Fibroblast of the conjunctiva (primary cell): ENCODE results near the gene SAMD15.
"Not testable (repeated sequence)": the region's sequence is repeated elsewhere in the genome, so short reads cannot be mapped to it uniquely, and the experiment has no call there.

ENCODE experiments used
- DNase-seq: peaks from one replicate; pipeline ENCODE4 v3.0.0-alpha.2; 2010; ENCODE audit warnings: low read depth

SAMD15 gene

GRCh38 chr14:77375973-77376770 lies 1.0 kb upstream of the SAMD15 start:
- DNase-seq = no peak

GRCh38 chr14:77377502-77377844 lies 294 bp downstream of the SAMD15 start:
- no peak for DNase-seq

- DNase-seq = no peak
Observed at GRCh38 chr14:77378701-77379100, 1.5 kb downstream of the SAMD15 start.

- no peak for DNase-seq
Observed at GRCh38 chr14:77390188-77390587, 13.0 kb downstream of the SAMD15 start.

- DNase-seq = no peak
Observed at GRCh38 chr14:77400216-77400615, 23.0 kb downstream of the SAMD15 start.

GRCh38 chr14:77403768-77404167 lies 26.6 kb downstream of the SAMD15 start:
- DNase-seq = no peak

GRCh38 chr14:77406086-77406485 lies 28.9 kb downstream of the SAMD15 start:
- DNase-seq = no peak

GRCh38 chr14:77406718-77407117 lies 29.5 kb downstream of the SAMD15 start:
- DNase-seq = no peak

GRCh38 chr14:77407158-77407557 lies 30.0 kb downstream of the SAMD15 start:
- DNase-seq = no peak

GRCh38 chr14:77409131-77409533 lies 32.0 kb downstream of the SAMD15 start:
- DNase-seq = no peak

GRCh38 chr14:77415403-77416030 lies 38.3 kb downstream of the SAMD15 start:
- DNase-seq = not testable (repeated sequence)

- DNase-seq = not testable (repeated sequence)
Observed at GRCh38 chr14:77416098-77416497, 38.9 kb downstream of the SAMD15 start.

- DNase-seq = no peak
Observed at GRCh38 chr14:77416836-77417235, 39.7 kb downstream of the SAMD15 start.

- no peak for DNase-seq
Observed at GRCh38 chr14:77421201-77421600, 44.0 kb downstream of the SAMD15 start.

GRCh38 chr14:77423423-77423822 lies 46.2 kb downstream of the SAMD15 start, which contains the start of gene NOXRED1:
NOXRED1 (minus strand) TSS chr14:77423523; CDS start chr14:77422889, 634 bp downstream.
- no peak for DNase-seq

- DNase-seq = no peak
Observed at GRCh38 chr14:77424862-77425261, 47.7 kb downstream of the SAMD15 start.

GRCh38 chr14:77426396-77426795 lies 49.2 kb downstream of the SAMD15 start:
- no peak for DNase-seq

- DNase-seq = no peak
Observed at GRCh38 chr14:77436042-77436441, 58.9 kb downstream of the SAMD15 start.

GRCh38 chr14:77438596-77438995 lies 61.4 kb downstream of the SAMD15 start:
- no peak for DNase-seq

- DNase-seq = no peak
Observed at GRCh38 chr14:77439861-77440260, 62.7 kb downstream of the SAMD15 start.
